ENCODE data around the gene PRELID3B.
"Not testable (repeated sequence)": the region's sequence is repeated elsewhere in the genome, so short reads cannot be mapped to it uniquely, and the experiment has no call there.

Gene PRELID3B

DNA sequence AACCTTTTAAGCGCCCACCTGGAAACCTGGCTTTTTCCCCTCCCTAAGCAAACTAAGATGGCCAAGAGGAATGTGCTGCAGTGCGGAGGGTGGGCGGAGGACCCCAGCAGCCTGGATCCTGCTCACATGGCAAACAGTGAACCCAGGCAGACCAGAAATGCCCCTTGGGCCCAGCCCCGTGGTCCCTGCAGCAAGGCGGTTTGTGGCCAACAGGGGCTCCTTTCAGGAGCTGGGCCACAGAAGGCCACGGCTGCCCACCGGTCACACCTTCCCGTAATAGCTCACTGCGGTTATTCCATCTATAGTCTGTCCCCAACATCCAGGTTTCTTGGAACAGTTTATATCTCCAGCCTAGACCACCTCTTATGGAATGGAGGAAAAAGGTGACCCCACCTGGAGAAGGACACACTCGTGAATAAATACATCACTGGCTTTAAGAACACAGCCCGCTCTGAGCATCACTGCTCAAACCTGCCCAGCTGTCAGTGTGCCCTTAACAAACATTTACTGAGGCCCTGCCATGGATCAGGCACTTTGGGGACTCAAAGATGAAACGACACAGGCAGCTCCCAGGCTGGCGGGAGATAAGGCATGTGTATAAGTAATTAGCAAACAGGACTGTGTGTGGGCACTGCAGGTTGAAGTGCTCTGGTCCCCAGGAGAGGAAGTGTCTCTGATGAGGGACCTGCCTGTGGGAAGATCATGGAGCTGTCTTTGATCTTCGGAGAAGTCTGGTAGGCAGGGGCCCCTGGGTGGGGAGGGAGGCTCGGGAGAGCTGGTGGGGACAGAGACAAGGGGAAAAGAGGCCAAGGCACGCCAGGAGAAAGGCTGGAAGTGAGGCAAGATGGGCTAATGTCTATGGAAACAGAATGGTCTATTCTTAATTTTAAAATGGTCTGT is 26.5 kb downstream of the PRELID3B start:
- H3K4me1 ChIP-seq (ENCODE audit: control insufficient read depth in 1 of 2, insufficient read depth in 1 of 2, low read depth in 1 of 2, low read length in 1 of 2), result peaks cover 9% of the 10 kb centered on the region in 2 experiments

DNA sequence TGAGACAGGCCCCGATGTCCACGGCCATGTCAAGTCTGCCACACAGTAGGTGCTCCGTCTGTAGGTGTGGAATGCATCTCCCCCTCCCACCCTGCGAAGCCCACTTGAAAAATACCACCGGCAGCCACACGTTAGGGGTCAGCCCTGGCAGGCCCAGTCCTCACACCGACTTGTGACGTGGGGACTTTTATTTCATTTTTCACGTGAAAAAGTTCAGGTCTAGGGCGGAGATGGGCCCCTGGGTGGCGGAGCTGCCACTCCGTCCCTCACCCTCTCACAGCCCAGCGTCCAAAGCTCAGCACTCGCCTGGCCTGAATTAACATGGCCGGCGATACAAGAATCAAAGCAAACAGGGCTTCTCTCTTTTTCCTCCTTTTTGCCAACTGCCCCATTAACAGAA is 27.2 kb downstream of the PRELID3B start:
- Histone ChIP-seq H3K4me1 (ENCODE audit: control insufficient read depth in 1 of 2, insufficient read depth in 1 of 2, low read depth in 1 of 2, low read length in 1 of 2) (peaks cover 9% of the 10 kb centered on the region in 2 experiments), H3K27ac (no peak overlapping the region), H3K9me3 (no peaks in the 10 kb centered on the region), H3K27me3 (peaks cover 24% of the 10 kb centered on the region), H3K36me3 (no peaks in the 10 kb centered on the region), H3K4me3 (ENCODE audit: low read depth in 1 of 2, low read length in 1 of 2) (no peak overlapping the region)
- TF ChIP-seq, protein P1, sequence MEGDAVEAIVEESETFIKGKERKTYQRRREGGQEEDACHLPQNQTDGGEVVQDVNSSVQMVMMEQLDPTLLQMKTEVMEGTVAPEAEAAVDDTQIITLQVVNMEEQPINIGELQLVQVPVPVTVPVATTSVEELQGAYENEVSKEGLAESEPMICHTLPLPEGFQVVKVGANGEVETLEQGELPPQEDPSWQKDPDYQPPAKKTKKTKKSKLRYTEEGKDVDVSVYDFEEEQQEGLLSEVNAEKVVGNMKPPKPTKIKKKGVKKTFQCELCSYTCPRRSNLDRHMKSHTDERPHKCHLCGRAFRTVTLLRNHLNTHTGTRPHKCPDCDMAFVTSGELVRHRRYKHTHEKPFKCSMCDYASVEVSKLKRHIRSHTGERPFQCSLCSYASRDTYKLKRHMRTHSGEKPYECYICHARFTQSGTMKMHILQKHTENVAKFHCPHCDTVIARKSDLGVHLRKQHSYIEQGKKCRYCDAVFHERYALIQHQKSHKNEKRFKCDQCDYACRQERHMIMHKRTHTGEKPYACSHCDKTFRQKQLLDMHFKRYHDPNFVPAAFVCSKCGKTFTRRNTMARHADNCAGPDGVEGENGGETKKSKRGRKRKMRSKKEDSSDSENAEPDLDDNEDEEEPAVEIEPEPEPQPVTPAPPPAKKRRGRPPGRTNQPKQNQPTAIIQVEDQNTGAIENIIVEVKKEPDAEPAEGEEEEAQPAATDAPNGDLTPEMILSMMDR (IDR thresholded peaks at IDR 0.05), result no peak

More for the DNA sequence above, 26.5 kb downstream of the PRELID3B start:
- Histone ChIP-seq H3K27ac (no peak overlapping the region), H3K9me3 (no peaks in the 10 kb centered on the region), H3K36me3 (no peaks in the 10 kb centered on the region), H3K27me3 (peaks cover 24% of the 10 kb centered on the region), H3K4me3 (ENCODE audit: low read depth in 1 of 2, low read length in 1 of 2) (no peak overlapping the region)
- TF ChIP-seq, protein P1 (IDR thresholded peaks at IDR 0.05), result no peak

DNA sequence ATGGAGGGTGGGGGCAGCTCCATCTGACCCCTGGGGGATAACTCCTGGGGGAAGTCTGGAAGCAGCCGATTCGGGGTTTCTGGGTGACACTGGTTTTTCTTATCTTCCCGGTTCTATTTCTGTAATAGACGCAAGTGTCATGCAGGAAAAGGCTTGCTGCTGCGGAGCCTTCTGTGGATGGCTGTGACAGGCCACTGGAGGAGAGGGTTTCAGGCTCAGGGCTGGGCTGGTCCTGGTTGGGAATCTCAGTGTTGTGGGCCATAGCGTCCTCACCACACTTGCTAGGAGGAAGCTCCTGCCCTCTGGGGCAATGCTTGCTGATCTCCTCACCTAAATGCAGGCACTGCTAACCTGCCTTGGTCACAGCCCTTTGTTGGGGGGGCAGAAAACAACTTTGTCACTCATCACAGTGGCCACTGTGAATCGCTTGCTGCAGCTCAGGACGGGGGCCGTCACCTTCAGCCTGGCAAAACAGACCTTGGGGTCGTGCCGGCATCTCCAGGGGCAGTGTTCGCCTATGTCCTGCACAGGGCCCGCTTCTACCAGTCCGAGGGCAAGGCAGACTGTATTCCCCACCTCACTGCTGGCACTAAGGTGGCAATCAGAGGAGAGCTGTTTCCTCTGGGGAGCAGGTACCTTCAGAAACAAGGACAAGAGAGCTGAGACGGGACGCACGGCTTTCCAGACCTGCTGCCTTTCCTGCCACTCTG is 27.8 kb downstream of the PRELID3B start:
- no peaks in the 10 kb centered on the region for H3K36me3 ChIP-seq
- peaks cover 9% of the 10 kb centered on the region in 2 experiments for H3K4me1 ChIP-seq (ENCODE audit: control insufficient read depth in 1 of 2, insufficient read depth in 1 of 2, low read depth in 1 of 2, low read length in 1 of 2)
- H3K9me3 ChIP-seq, result no peaks in the 10 kb centered on the region
- H3K4me3 ChIP-seq (ENCODE audit: low read depth in 1 of 2, low read length in 1 of 2), result no peak overlapping the region
- TF ChIP-seq, protein P1 (IDR thresholded peaks at IDR 0.05), result no peak
- peaks cover 24% of the 10 kb centered on the region for H3K27me3 ChIP-seq
- H3K27ac ChIP-seq, result no peak overlapping the region

DNA sequence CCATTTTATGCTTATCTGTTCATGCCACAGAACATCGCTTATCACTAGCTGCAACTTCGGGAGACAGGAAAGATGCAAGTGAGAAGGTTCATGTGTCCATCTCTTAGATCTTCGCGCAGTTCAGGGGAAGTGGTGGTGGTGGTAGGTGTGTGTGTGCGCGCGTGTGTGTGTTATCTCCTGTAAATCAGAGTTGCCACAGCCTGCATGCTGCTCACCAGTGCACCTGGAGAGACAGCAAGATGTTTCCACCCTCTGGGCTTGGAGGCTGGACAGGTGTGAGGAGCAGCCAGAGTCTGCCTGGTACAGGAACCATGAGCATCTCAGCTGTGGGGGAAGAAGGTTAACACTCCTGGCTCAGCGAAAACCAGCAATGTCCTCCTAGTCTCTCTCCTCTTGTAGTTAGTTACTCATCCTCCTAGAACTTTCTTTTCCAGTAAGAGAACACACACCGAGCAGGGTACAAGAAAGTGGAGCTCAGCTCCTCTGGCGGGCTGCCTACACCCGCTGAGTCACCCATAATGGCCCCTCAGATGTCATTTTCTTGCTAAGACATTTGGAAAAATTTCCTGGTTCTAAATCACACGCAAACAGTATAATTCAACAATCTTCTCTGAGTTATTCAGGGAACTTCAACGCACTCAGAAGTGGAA is 28.5 kb downstream of the PRELID3B start:
- Histone ChIP-seq H3K27me3 (peaks cover 24% of the 10 kb centered on the region), H3K36me3 (no peaks in the 10 kb centered on the region), H3K27ac (no peak overlapping the region), H3K4me3 (ENCODE audit: low read depth in 1 of 2, low read length in 1 of 2) (no peak overlapping the region), H3K9me3 (no peaks in the 10 kb centered on the region), H3K4me1 (ENCODE audit: control insufficient read depth in 1 of 2, insufficient read depth in 1 of 2, low read depth in 1 of 2, low read length in 1 of 2) (peaks cover 9% of the 10 kb centered on the region in 2 experiments)
- TF ChIP-seq, protein P1 (IDR thresholded peaks at IDR 0.05), result no peak

DNA sequence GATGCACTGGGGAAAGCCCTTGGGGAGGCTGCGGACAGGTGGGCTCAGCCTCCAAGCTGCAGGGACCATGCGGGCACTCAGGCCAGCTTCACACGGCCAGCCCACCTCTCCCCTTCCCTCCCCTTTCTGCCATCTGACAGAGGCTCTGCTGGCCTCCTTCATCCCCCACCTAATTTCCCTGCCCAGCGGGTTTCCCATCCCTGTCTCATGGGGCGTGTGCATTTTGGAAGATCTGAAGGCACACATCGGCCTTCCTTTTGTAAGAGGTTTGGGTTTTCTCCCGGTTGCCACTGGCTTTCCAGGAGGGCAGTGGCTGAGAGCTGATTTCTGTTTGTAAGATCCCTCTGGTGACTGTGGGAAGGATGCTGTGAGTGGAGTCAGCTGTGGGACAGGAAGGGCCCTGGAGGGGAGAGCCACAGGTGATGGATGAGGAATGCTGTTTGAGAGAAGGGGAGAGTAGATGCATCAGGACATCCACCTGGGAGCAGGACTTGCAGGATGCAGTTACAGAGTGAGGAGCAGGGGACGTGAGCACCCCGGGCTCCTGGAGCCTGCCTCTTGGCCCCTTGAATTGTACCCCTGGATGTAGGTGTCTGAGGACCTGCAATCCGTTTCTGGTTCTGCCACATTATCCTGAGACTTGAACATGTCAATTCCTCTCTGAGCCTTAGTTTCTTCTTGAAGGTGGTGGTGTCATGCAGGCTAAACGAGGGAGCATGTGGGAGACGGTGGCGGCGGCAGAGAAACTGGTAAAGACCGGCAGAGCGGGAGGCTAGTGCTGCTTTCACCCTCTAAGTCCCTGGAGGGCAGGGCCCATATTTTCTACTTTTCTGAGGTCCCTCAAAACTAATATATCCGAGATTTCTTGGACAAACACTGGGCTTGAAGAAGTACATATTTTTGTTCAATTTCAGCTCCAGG is 29.3 kb downstream of the PRELID3B start:
- H3K4me1 ChIP-seq (ENCODE audit: control insufficient read depth in 1 of 2, insufficient read depth in 1 of 2, low read depth in 1 of 2, low read length in 1 of 2), result peaks cover 14% of the 10 kb centered on the region in 2 experiments

DNA sequence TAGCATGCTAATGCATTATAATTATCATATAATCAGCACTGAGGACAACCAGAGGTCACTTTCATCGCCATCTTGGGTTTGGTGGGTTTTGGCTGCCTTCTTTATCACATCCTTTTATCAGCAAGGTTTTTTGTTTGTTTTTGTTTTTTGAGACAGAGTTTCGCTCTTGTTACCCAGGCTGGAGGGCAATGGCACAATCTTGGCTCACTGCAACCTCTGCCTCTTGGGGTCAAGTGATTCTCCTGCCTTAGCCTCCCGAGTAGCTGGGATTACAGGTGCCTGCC is 30.8 kb downstream of the PRELID3B start:
- H3K27ac ChIP-seq; H3K4me3 ChIP-seq (ENCODE audit: low read depth in 1 of 2, low read length in 1 of 2); H3K36me3 ChIP-seq; H3K9me3 ChIP-seq: not testable (repeated sequence)
- peaks cover 19 to 21% of the 10 kb centered on the region in 2 experiments for H3K4me1 ChIP-seq (ENCODE audit: control insufficient read depth in 1 of 2, insufficient read depth in 1 of 2, low read depth in 1 of 2, low read length in 1 of 2)
- peaks cover 24% of the 10 kb centered on the region for H3K27me3 ChIP-seq

More for the DNA sequence above, 29.3 kb downstream of the PRELID3B start:
- TF ChIP-seq, protein P1 (IDR thresholded peaks at IDR 0.05), result no peak
- H3K27ac ChIP-seq, result no peak overlapping the region
- H3K36me3 ChIP-seq, result no peaks in the 10 kb centered on the region
- peaks cover 24% of the 10 kb centered on the region for H3K27me3 ChIP-seq
- no peaks in the 10 kb centered on the region for H3K9me3 ChIP-seq
- H3K4me3 ChIP-seq (ENCODE audit: low read depth in 1 of 2, low read length in 1 of 2), result no peak overlapping the region

Measured in neutrophil (primary cell).